Stomach (tissue), 9 donors: ENCODE data around the gene ZIC4. TPM values are rescaled to one million over a fixed set of nuclear protein-coding genes. Genes with fewer than 3 reads are reported as not detected.

ENCODE experiments used
- DNase-seq, 2 donors: peaks; one replicate each; pipeline versions ENCODE4 v3.0.0 to v3.0.0-alpha.2; 2013 to 2019
- H3K27ac ChIP-seq, 5 donors: fragments of 200-600 bp in 4 of 5; sonication (generic) in 4 of 5; one replicate each; pipeline ENCODE4 v1.5.1; 2013 to 2019; ENCODE audit warnings: mild to moderate bottlenecking in 1 of 5, moderate library complexity in 1 of 5
- H3K27me3 ChIP-seq, 3 donors: fragments of 200-600 bp; sonication (generic); one replicate each; pipeline ENCODE4 v1.5.1; 2017 to 2019; ENCODE audit warnings: mixed run types in 1 of 3
- H3K36me3 ChIP-seq, 4 donors: fragments of 200-600 bp; sonication (generic); 1 replicate in 3 of 4; 2 replicates in 1 of 4; pipeline ENCODE4 v1.5.1; 2016 to 2019
- H3K4me1 ChIP-seq, 4 donors: fragments of 200-600 bp; sonication (generic); one replicate each; pipeline ENCODE4 v1.5.1; 2016 to 2019
- H3K4me3 ChIP-seq, 4 donors: fragments of 200-600 bp; sonication (generic) in 3 of 4; one replicate each; pipeline ENCODE4 v1.5.1; 2016 to 2019; ENCODE audit warnings: mild to moderate bottlenecking in 1 of 4
- H3K9me3 ChIP-seq, 4 donors: fragments of 200-600 bp; sonication (generic); one replicate each; pipeline ENCODE4 v1.5.1; 2016 to 2019
- CTCF ChIP-seq, 7 experiments: fragments of 450-650 bp in 4 of 7; fragments of 200-600 bp in 3 of 7; sonication (generic) in 3 of 7; IDR thresholded peaks; one replicate each; pipeline ENCODE4 v1.5.1; 2016 to 2019; ENCODE audit warnings: antibody characterized with exemption in 7 of 7, control low read depth in 2 of 7, mild to moderate bottlenecking in 1 of 7
- EP300 ChIP-seq: sonication (generic); formaldehyde crosslinking; IDR thresholded peaks from one replicate; pipeline ENCODE4 v1.6.1; 2017; ENCODE audit warnings: antibody characterized with exemption
- POLR2A ChIP-seq, 4 donors: fragments of 450-650 bp; IDR thresholded peaks; one replicate each; pipeline ENCODE4 v1.6.1; 2016; ENCODE audit warnings: antibody characterized with exemption in 4 of 4, control low read depth in 2 of 4, mild to moderate bottlenecking in 1 of 4, moderate library complexity in 1 of 4
- POLR2AphosphoS5 ChIP-seq, 3 donors: sonication (generic); formaldehyde crosslinking; IDR thresholded peaks; one replicate each; pipeline ENCODE4 v1.6.1; 2016; ENCODE audit warnings: antibody characterized with exemption in 3 of 3
- WGBS, 5 donors: extraction: QIAGEN DNeasy Blood & Tissue Kit in 3 of 5; methylation state at CpG; one replicate each; pipeline versions ENCODE4 v1.1.5 to v1.1.7; 2013 to 2018; 5-methylcytosine and 5-hydroxymethylcytosine counted together
- intact Hi-C: fragments of 100-400 bp; cut with DNase I; formaldehyde crosslinking; loops from one replicate; pipeline ENCODE4 v1.15.1; 2023; ENCODE audit warnings: low total_unique reads
- polyA plus RNA-seq, 3 donors: library from polyadenylated mRNA; stranded (reverse); fragments of 200-250 nt; gene quantifications; one replicate each; pipeline ENCODE4 v1.2.3, GENCODE V29; 2013
- total RNA-seq, 5 donors: library from RNA; depleted of rRNA; stranded (reverse); fragments of >200 nt; gene quantifications; one replicate each; pipeline versions ENCODE4 v1.1.0 to v1.2.3, GENCODE V29; 2014 to 2016
- donor health status: healthy with polysubstance abuse.
- donor health status: Bipolar disorder and iron deficiency.
- donor health status: healthy.

ZIC4 gene
- total and polyA plus RNA-seq, 8 donors = not detected

- H3K4me3 ChIP-seq = no peak overlapping the region
- no peaks in the 10 kb centered on the region for H3K36me3 ChIP-seq
- intact Hi-C loops = no loop called here
- peaks cover 0 to 36% (median 26%) of the 10 kb centered on the region in 4 donors for H3K4me1 ChIP-seq
- peaks cover 53 to 100% (median 98%) of the 10 kb centered on the region in 3 donors for H3K27me3 ChIP-seq
- H3K27ac ChIP-seq = no peak overlapping the region
- WGBS, 5 donors = 7 to 10% (median 9%) methylated on average over 25 of the region's 25 CpGs
- DNase-seq = no peak
- H3K9me3 ChIP-seq = peaks cover 4 to 61% (median 28%) of the 10 kb centered on the region in 4 donors
- TF ChIP-seq CTCF (IDR thresholded peaks at IDR 0.05) (no peak), POLR2AphosphoS5 (IDR thresholded peaks at IDR 0.05) (no peak), EP300 (no peak), POLR2A (IDR thresholded peaks at IDR 0.05) (no peak)
These were observed 17.4 kb downstream of the ZIC4 start for GRCh38 chr3:147388700-147389580.

- Histone ChIP-seq H3K27ac (no peak overlapping the region), H3K36me3 (no peaks in the 10 kb centered on the region), H3K27me3 (peaks cover 55 to 100% (median 97%) of the 10 kb centered on the region in 3 donors), H3K4me3 (no peak overlapping the region), H3K9me3 (peaks cover 4 to 53% (median 27%) of the 10 kb centered on the region in 4 donors), H3K4me1 (peaks cover 0 to 27% (median 19%) of the 10 kb centered on the region in 4 donors)
- 5 to 8% (median 8%) methylated on average over 36 of the region's 36 CpGs for WGBS, 5 donors
- TF ChIP-seq CTCF (IDR thresholded peaks at IDR 0.05) (no peak), POLR2AphosphoS5 (IDR thresholded peaks at IDR 0.05) (no peak), POLR2A (IDR thresholded peaks at IDR 0.05) (no peak), EP300 (no peak)
- DNase-seq = no peak
- intact Hi-C loops = no loop called here
These were observed 18.3 kb downstream of the ZIC4 start for GRCh38 chr3:147387885-147388699.

GRCh38 chr3:147387291-147387884 lies 19.0 kb downstream of the ZIC4 start:
- Histone ChIP-seq H3K4me3 (no peak overlapping the region), H3K9me3 (peaks cover 4 to 48% (median 28%) of the 10 kb centered on the region in 4 donors), H3K27ac (no peak overlapping the region), H3K4me1 (peaks cover 0 to 20% (median 12%) of the 10 kb centered on the region in 4 donors), H3K36me3 (no peaks in the 10 kb centered on the region), H3K27me3 (peaks cover 52 to 100% (median 97%) of the 10 kb centered on the region in 3 donors)
- no peak for DNase-seq
- 6 to 8% (median 7%) methylated on average over 10 of the region's 10 CpGs for WGBS, 5 donors
- intact Hi-C loops = no loop called here
- TF ChIP-seq EP300 = no peak
- TF ChIP-seq POLR2A (IDR thresholded peaks at IDR 0.05) = no peak
- no peak for TF ChIP-seq POLR2AphosphoS5 (IDR thresholded peaks at IDR 0.05)
- no peak for TF ChIP-seq CTCF (IDR thresholded peaks at IDR 0.05)
